SW480 (cell line): ENCODE measurements around the gene AIFM3.

ENCODE experiments used
- DNase-seq: peaks from one replicate; pipeline ENCODE4 v3.0.0-alpha.2; 2016; ENCODE audit warnings: low spot score

The AIFM3 gene

DNA sequence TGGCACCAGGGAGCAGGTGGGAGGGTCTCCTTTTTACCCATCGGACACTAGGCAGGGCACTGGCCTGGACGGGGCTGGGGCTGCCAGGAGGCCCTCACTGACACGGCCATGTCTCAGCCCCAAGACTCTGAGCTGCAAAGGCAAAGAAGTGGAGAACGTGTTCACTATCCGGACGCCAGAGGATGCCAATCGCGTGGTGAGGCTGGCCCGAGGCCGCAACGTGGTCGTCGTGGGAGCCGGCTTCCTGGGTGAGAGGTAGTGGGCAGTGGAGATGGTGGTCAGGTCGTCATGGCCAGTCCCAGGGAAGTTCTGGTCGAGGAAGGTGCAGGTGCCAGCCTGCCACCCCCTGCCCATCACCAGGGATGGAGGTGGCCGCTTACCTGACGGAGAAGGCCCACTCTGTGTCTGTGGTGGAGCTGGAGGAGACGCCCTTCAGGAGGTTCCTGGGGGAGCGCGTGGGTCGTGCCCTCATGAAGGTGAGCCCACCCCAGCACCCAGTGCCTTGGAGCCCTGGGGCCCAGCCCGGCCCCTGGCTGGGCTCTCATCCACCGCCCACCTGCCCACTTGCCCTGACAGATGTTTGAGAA lies 9.3 kb downstream of the AIFM3 start:
- DNase-seq = no peak

- DNase-seq = no peak
These were observed 10.0 kb downstream of the AIFM3 start for GRCh38 chr22:20977019-20977418.

- DNase-seq = peak; percentile 93
These were observed 10.6 kb downstream of the AIFM3 start for GRCh38 chr22:20977516-20978170.

GRCh38 chr22:20978419-20978818 lies 11.4 kb downstream of the AIFM3 start:
- no peak for DNase-seq

DNA sequence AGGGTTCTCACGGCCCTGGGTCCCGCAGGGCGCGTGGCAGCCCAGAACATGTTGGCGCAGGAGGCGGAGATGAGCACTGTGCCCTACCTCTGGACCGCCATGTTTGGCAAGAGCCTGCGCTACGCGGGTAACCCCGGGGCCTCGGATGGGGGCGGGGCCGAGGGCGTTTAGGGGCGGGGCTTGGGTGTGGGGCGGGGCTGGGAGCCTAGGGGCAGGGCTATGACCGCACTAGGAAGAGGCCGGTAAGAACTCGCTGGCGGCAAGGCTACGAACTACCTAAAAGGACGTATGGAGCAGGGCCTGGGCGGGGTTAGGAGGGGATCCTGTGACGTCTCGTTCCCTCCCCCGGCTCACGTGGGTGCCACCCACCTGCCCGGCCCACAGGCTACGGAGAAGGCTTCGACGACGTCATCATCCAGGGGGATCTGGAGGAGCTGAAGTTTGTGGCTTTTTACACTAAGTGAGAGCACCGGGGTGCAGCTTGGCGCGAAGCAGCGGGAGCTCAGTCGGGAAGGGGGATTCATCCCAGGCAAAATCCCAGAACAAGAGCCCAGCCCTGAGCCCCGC lies 12.3 kb downstream of the AIFM3 start:
- DNase-seq = no peak

- DNase-seq = no peak
These were observed 12.9 kb downstream of the AIFM3 start for GRCh38 chr22:20979940-20980453.

GRCh38 chr22:20980523-20980922 lies 13.5 kb downstream of the AIFM3 start:
- no peak for DNase-seq

DNA sequence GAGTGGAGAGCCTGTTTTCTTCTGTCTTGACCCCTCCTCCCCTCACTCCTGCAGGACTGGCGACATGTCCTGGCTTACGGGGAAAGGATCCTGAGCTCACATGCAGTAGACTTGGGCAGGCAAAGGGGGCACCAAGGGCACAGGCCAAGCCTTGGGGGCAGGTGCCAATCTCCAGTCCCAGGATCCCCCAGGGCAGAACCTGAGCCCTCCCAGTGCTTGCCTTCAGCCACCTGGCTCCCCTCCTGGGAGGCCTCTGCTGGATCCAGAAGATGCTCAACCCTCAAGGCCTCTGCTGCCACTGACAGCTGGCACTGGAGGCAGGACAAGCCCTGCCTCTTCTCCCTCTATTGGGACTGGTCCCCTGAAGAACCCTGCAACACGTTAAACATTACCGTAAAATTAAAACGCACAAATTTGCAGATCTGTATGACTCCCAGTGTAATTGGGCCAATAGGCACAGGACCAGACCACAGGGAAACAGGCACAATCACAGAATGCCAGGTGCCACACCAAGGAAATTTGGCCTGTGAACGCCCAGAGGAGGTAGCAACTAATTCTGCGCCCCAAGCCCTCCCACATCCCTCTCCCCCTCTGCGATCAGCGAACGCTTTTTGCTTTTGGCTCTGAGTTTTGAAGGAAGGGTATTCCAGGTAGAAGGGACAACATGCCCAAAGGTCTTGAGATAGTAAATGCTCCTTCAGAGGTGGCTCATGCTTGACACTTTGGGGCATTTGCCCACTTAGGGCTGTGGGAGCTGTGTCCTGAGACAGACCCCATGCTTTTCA lies 14.1 kb downstream of the AIFM3 start:
- no peak for DNase-seq

GRCh38 chr22:20981787-20982562 lies 14.9 kb downstream of the AIFM3 start, which contains the start of gene LZTR1:
Gene LZTR1 (plus strand): TSS chr22:20982297. CDS start chr22:20982372, 75 bp downstream.
- DNase-seq = peak; percentile 81

GRCh38 chr22:20982563-20982882 lies 15.5 kb downstream of the AIFM3 start:
- no peak for DNase-seq

DNA sequence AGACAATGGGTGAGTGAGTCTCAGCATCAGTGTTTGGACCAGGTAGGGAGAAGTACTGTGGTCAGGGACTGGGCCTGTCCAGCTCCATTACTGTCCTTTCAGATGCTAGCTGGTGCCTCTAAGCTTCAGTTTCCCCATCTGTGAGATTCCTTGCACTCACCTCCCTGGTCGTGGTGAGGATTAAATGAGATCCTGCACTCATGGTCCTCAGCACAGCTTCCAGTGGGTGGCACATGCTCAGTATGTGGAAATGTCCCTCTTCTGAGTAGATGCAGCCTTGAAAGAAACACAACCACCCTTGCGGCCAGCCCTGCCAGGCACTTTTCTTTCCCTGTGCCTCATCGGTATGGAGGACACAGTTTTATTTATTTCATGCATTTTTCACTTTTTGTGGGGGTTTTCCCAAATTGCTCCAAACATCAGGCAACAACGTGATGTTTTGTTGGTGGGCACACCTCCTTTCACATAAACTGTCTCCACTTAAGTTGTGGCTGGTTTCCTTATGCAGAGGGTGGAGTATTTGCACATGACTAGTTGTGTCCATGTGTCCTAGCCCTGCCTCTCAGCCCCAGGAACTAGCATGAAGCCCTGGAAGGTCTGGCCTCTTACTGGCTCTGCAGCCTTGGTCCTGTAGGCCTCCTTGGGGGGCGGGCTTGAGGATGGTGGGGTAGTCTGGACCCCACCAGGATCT lies 16.2 kb downstream of the AIFM3 start:
- DNase-seq = no peak

GRCh38 chr22:20985720-20986119 lies 18.7 kb downstream of the AIFM3 start:
- DNase-seq = no peak

DNA sequence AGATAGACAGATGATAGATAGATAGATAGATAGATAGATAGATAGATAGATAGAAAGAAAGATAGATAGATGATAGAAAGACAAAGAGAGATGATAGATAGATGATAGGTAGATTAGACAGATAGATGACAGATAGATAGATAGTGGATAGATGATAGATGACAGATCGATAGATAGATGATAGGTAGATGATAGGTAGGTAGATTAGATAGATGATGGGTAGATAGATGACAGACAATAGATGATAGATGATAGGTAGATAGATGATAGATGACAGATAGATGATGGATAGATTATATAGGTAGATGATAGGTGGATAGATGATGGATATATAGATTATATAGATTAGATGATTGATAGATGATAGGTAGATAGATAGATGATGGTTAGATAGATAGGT lies 19.3 kb downstream of the AIFM3 start:
- DNase-seq = no peak

DNA sequence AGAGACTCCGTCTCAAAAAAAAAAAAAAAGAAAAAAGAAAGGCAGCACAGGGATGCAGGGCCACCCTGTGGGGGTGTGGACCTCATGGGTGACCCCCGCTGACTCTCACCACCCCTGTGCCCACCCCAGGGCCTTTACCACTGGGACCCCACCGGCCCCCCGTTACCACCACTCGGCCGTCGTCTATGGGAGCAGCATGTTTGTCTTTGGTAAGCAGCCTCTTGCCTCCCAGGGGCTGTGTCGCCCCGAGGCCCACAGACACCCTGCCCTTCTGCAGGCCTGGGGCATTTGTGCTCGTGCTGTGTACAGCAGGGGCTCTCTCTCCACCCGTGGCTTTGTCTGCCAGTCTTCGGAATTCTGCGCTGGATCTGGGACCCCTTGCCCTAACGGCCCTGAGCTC lies 20.3 kb downstream of the AIFM3 start:
- no peak for DNase-seq

DNA sequence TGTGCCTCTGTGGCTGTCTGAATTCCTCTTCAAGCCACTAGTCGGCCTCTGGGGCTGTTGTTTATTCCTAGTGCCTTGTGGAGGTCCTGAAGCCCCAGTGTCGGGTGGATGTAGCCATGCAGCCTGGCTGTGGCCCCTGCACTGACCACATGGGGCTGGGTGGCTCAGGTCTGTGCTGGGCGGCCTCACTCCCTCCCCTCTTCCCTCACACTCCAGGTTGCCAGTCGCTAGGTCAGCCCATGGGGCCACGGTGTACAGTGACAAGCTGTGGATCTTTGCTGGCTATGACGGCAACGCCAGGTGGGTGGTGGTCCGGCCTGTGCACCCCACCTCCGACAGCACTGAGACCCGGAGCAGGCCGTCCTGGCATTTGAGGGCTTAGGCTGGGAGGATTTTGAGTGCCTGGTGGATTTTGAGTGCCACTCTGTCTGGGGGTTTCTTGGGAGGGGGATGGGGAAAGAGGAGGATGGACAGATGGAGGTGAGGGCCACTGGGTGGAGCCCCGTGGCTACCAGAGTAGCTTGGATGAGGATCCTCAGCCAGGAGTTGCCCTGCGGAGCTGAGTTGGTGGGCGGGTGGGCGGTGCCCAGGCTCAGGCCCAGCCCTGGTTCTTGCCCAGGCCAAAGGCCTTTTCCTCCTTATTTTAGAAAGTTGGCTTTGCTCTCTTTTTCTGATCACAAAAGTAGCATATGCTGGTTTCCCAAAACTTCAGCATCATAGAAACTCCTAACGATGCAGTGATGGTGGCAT lies 21.7 kb downstream of the AIFM3 start:
- DNase-seq = no peak

DNA sequence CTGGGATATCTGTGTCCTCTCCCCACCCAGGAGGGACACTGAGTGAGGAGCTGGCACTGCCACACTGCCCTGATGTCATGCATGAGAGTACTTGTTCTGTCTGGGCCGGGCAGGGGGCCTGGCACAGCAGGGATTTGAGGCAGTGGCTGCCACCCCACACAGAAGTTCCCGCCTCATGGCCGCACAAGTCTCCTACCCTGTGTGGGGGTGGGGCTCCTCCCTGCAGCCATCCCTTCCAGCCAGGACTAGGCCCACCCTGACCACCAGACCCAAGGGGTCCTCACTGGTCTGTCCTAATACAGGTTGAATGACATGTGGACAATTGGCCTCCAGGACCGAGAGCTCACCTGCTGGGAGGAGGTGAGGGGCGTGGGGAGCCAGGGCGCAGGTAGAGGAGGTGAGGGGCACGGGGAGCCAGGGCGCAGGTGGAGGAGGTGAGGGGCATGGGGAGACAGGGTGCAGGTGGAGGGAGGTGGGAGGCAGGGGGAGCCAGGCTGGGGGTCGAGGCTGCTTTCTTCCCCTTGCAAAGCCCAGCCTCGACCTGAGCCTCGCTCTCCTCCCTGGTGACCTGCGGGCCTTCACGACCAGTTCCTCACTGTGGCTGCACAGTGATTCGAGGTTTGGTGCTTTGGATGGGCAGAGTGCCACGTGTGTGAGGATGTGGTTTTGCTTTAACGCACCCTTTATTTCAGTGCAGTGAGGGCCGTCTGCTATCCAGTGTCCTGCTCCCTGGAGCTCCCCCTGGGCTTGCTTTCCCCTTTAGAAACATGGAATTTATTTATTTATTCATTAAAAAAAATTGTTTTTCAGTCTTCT lies 22.5 kb downstream of the AIFM3 start:
- no peak for DNase-seq

DNA sequence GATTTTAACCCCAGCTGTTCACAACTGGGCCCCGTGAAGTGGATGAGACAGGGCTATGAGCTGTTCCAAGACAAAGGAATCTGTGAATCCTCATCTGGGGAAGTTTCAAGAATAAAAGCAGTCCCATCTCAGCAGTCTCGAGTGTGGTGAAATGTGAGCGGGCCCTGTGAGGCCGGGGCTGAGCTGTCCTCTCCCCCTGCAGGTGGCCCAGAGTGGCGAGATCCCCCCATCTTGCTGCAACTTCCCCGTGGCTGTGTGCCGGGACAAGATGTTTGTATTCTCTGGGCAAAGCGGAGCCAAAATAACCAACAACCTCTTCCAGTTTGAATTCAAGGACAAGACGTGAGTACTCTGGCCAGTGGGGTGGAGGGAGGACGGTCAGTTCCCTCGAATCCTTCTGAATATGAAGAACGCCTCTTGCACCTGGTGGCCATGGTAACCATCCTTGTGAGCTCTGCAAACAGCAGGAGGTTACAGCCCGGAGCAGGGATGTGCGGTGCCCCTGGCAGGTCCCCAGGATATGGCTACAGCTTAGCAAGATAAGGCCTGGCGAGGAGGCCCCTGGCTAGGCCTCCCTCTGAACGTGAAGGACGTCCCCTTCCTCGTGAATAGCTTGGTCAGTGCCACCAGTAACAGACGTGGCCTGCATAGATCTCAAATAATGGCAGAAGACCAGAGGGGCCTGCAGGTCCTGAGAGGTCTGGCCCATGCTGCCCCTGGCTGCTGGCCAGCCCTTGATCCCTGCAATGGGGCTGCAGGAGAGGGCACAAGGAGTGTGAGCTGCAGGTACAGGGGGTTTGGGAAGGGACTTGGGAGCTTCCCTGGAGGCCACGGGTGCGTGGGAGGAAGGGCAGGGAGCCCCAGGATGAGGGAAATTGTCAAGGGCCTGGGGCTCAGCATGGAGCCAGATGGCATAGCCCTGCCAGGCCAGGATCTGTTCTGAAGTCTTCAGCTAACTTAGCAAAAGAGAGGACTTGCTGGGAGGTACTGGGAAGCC lies 23.4 kb downstream of the AIFM3 start:
- DNase-seq = no peak

DNA sequence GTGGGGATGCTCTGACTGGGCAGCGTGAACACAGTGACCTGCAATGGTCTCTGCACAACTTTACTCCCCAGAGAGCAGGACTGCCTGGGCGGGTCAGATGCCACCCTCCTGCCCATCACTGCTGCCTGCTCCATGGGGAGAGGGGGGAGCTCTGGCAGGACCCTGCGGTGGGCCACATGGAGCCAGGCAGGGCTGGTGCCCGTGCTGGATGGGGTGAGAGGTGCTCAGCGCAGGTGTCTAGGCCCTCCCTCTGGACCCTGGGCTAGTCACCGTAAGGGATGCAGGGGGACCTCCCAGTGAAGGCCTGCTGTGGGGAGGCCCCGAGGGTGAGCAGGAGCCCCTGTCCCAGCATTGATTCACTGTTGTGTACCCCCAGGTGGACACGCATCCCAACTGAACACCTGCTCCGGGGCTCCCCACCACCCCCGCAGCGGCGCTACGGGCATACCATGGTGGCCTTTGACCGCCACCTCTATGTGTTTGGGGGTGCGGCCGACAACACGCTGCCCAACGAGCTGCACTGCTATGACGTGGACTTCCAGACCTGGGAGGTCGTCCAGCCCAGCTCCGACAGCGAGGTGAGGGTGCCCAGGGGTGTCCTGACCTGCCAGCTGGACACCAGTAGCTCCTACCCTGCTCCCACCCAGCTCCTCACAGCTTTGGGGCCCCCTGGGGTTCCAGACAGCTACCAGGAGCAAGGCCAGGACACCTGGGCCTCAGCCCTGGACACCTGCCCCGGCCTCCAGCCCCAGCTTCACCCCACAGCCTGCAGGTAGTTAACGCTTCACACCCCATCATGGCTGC lies 24.4 kb downstream of the AIFM3 start:
- no peak for DNase-seq
